HCT116 (cell line): ENCODE results near the gene RIT1. TPM values are rescaled to one million over a fixed set of nuclear protein-coding genes. Genes with fewer than 3 reads are reported as not detected.

Source experiments
- ATAC-seq: fragments of 200-7000 bp; cut with Tn5 transposase; 2 replicates; pipeline ENCODE4 v1.9.1; 2020; ENCODE audit warnings: mild to moderate bottlenecking, moderate library complexity
- BruUV-seq: library from RNA; stranded (reverse); fragments of 400-500 nt; replicated peaks from 2 replicates; lab custom pipeline; 2021; lab: Mats Ljungman, UMichigan
- CTCF ChIA-PET: fragments of 300-600 bp; sonication (Branson Sonifier 250); formaldehyde crosslinking; loops from one replicate; lab custom pipeline; 2021; ENCODE audit warnings: antibody characterized with exemption; lab: Charles Lee
- POLR2A ChIA-PET: fragments of 300-600, 350-600 bp; sonication (Branson Sonifier 250); formaldehyde crosslinking; loops from one replicate; lab custom pipeline; 2021; ENCODE audit warnings: antibody characterized with exemption; lab: Charles Lee
- RAD21 ChIA-PET, 2 experiments: fragments of 300-600 bp; sonication (Branson Sonifier 250); formaldehyde crosslinking; loops; one replicate each; lab custom pipeline; 2023; ENCODE audit warnings: low total read pairs in 2 of 2; ENCODE audit not compliant: uncharacterized antibody in 2 of 2, unreplicated experiment in 2 of 2, low non-redundant PET in 1 of 2; lab: Charles Lee
- DNase-seq: peaks from one replicate; pipeline ENCODE4 v3.0.0-alpha.2; 2010; ENCODE audit warnings: low read depth, low spot score
- H2AFZ ChIP-seq: fragments of 200-600 bp; shearing (Covaris generic), sonication (generic); 2 replicates; pipeline ENCODE4 v1.6.1; 2017; ENCODE audit warnings: low read depth, mixed run types, mixed read lengths, antibody characterized with exemption, low read length; ENCODE audit not compliant: poor library complexity, severe bottlenecking
- H3K27ac ChIP-seq: 2 replicates; pipeline ENCODE4 v1.5.1; 2012; ENCODE audit warnings: low read depth, low read length
- H3K27me3 ChIP-seq: fragments of 200-600 bp; sonication (generic); 2 replicates; pipeline ENCODE4 v1.6.1; 2016; ENCODE audit warnings: mixed run types, low read length, mixed read lengths; ENCODE audit not compliant: insufficient read depth
- H3K36me3 ChIP-seq, 2 experiments: fragments of 200-500 bp in 1 of 2; fragments of 200-600 bp in 1 of 2; sonication (Bioruptor generic) in 1 of 2; sonication (generic) in 1 of 2; 2 replicates each; pipeline versions ENCODE4 v1.5.1 to v1.6.1; 2014 to 2016; ENCODE audit warnings: low read length in 2 of 2, inconsistent platforms in 1 of 2, mixed read lengths in 1 of 2, mixed run types in 1 of 2; ENCODE audit not compliant: insufficient read depth in 2 of 2, control insufficient read depth in 1 of 2
- H3K4me1 ChIP-seq, 2 experiments: fragments of 200-600 bp in 1 of 2; sonication (generic) in 1 of 2; 2 replicates each; pipeline versions ENCODE4 v1.5.1 to v1.6.1; 2012 to 2017; ENCODE audit warnings: low read length in 2 of 2, inconsistent platforms in 1 of 2, mild to moderate bottlenecking in 1 of 2, mixed read lengths in 1 of 2, mixed run types in 1 of 2, moderate library complexity in 1 of 2; ENCODE audit not compliant: insufficient read depth in 2 of 2, control insufficient read depth in 1 of 2
- H3K4me2 ChIP-seq: fragments of 200-600 bp; sonication (generic); 2 replicates; pipeline ENCODE4 v1.6.1; 2017; ENCODE audit warnings: mixed run types, low read length, mixed read lengths
- H3K4me3 ChIP-seq, 2 experiments: fragments of 200-600 bp in 1 of 2; sonication (generic) in 1 of 2; replicated peaks in 1 of 2; 2 replicates each; pipeline ENCODE4 v1.5.1; 2011 to 2016; ENCODE audit warnings: low read length in 2 of 2, control low read depth in 1 of 2, low read depth in 1 of 2, mild to moderate bottlenecking in 1 of 2, mixed read lengths in 1 of 2, mixed run types in 1 of 2
- H3K79me2 ChIP-seq: fragments of 200-600 bp; sonication (generic); 2 replicates; pipeline ENCODE4 v1.6.1; 2017; ENCODE audit warnings: mild to moderate bottlenecking, mixed run types, low read length, moderate library complexity, mixed read lengths; ENCODE audit not compliant: insufficient read depth
- H3K9ac ChIP-seq: fragments of 200-600 bp; sonication (generic); 2 replicates; pipeline ENCODE4 v1.6.1; 2016; ENCODE audit warnings: low read length, mixed read lengths
- H3K9me2 ChIP-seq: fragments of 200-600 bp; sonication (generic), shearing (Covaris generic); 2 replicates; pipeline ENCODE4 v1.6.1; 2017; ENCODE audit warnings: mixed run types, mild to moderate bottlenecking, moderate library complexity; ENCODE audit not compliant: insufficient read depth
- H3K9me3 ChIP-seq, 2 experiments: fragments of 200-500 bp in 1 of 2; fragments of 200-600 bp in 1 of 2; sonication (Bioruptor generic) in 1 of 2; sonication (generic) in 1 of 2; 2 replicates each; pipeline ENCODE4 v1.6.1; 2014 to 2017; ENCODE audit warnings: low read length in 2 of 2, mixed read lengths in 2 of 2, inconsistent platforms in 1 of 2, low read depth in 1 of 2, mild to moderate bottlenecking in 1 of 2, mixed run types in 1 of 2, moderate library complexity in 1 of 2; ENCODE audit not compliant: control insufficient read depth in 1 of 2, insufficient read depth in 1 of 2
- H4K20me1 ChIP-seq: fragments of 200-600 bp; sonication (generic), shearing (Covaris generic); 2 replicates; pipeline ENCODE4 v1.6.1; 2017; ENCODE audit warnings: mixed run types, mild to moderate bottlenecking, moderate library complexity; ENCODE audit not compliant: insufficient read depth
- ELF1 ChIP-seq: IDR thresholded peaks from 2 replicates; pipeline ENCODE4 v1.6.1; 2012; ENCODE audit warnings: low read depth, borderline replicate concordance
- EZH2 ChIP-seq: fragments of 200-600 bp; sonication (generic); IDR thresholded peaks from 2 replicates; pipeline ENCODE4 v1.6.1; 2017; ENCODE audit warnings: antibody characterized with exemption, mixed run types
- JUND ChIP-seq: IDR thresholded peaks from 2 replicates; pipeline ENCODE4 v1.6.1; 2012
- SRF ChIP-seq: IDR thresholded peaks from 2 replicates; pipeline ENCODE4 v1.6.1; 2012; ENCODE audit warnings: low read depth
- intact Hi-C: fragments of 100-400 bp; cut with micrococcal nuclease; formaldehyde crosslinking; loops from 2 replicates; pipeline ENCODE4 v1.10.0; 2022
- total RNA-seq: library from RNA; stranded (reverse); gene quantifications from one replicate; pipeline ENCODE4 v1.2.1, GENCODE V29; 2021; ENCODE audit not compliant: unreplicated experiment
- TF ChIP-seq, protein P1 (sequence below): IDR thresholded peaks from 2 replicates; pipeline ENCODE4 v1.6.1; 2012; ENCODE audit warnings: low read depth

RIT1 gene
- total RNA-seq, 1 experiment from 2014 or later: 10.2 TPM

DNA sequence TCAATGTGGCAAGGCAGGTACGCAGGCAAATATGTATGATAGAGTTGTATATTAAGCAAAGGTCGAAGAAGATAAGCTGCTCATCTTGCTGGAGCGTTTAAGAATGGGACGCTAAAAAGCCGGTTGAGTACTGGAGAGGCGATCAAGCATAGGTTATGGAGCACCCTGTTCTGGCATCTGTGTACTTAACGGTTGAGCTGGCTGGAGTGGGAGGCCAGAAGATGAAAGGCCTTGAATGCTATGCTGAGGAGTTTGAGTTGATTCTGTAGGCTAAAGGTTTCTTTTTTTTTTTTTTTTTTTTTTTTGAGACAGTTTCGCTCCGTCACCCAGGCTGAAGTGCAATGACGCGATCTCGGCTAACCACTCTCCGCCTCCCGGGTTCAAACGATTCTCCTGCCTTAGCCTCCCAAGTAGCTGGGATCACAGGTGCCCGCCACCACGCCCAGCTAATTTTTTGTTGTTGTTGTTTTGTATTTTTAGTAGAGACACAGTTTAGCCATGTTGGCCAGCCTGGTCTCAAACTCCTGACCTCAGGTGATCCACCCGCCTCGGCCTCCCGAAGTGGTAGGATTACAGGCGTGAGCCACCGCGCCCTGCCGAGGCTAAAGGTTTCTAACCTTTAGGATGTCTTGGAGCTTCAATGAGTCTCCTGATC is 23.9 kb upstream of the RIT1 start:
- H3K27ac ChIP-seq: peak overlapping the region; percentile 67
- no peak for ATAC-seq
- H3K79me2 ChIP-seq: peaks cover 41% of the 10 kb centered on the region
- H3K27me3 ChIP-seq: no peaks in the 10 kb centered on the region
- ChIA-PET CTCF (no interaction called here), RAD21 (no interaction called here), POLR2A (interaction anchor here (0.8 to 3.8 kb wide), 10 partner anchors 10 to 62 kb away, joined by 3 to 20 read pairs (median 4); partner anchors contain the start of gene ARHGEF2)
- peaks cover 18% of the 10 kb centered on the region; the same call in 1 of the 2 replicates for H4K20me1 ChIP-seq
- H3K4me3 ChIP-seq: peak overlapping the region; percentile 99
- no peak for DNase-seq
- peaks cover 31 to 50% of the 10 kb centered on the region in 2 experiments for H3K4me1 ChIP-seq
- H3K36me3 ChIP-seq: peaks cover 24 to 33% of the 10 kb centered on the region in 2 experiments
- peak overlapping the region; percentile 14 for H2AFZ ChIP-seq
- H3K9me3 ChIP-seq: no peaks in the 10 kb centered on the region
- H3K9me2 ChIP-seq: no peaks in the 10 kb centered on the region
- intact Hi-C loops: loop anchor here (5.0 kb wide), 1 partner anchor 197 kb away; no protein-coding TSS in a partner anchor
- TSS peak; percentile 97 for BruUV-seq
- H3K9ac ChIP-seq: peak overlapping the region; percentile 97
- H3K4me2 ChIP-seq: peak overlapping the region; percentile 88
- TF ChIP-seq SRF (no peak), JUND (no peak), EZH2 (no peak), ELF1 (no peak)
- TF ChIP-seq, protein P1, sequence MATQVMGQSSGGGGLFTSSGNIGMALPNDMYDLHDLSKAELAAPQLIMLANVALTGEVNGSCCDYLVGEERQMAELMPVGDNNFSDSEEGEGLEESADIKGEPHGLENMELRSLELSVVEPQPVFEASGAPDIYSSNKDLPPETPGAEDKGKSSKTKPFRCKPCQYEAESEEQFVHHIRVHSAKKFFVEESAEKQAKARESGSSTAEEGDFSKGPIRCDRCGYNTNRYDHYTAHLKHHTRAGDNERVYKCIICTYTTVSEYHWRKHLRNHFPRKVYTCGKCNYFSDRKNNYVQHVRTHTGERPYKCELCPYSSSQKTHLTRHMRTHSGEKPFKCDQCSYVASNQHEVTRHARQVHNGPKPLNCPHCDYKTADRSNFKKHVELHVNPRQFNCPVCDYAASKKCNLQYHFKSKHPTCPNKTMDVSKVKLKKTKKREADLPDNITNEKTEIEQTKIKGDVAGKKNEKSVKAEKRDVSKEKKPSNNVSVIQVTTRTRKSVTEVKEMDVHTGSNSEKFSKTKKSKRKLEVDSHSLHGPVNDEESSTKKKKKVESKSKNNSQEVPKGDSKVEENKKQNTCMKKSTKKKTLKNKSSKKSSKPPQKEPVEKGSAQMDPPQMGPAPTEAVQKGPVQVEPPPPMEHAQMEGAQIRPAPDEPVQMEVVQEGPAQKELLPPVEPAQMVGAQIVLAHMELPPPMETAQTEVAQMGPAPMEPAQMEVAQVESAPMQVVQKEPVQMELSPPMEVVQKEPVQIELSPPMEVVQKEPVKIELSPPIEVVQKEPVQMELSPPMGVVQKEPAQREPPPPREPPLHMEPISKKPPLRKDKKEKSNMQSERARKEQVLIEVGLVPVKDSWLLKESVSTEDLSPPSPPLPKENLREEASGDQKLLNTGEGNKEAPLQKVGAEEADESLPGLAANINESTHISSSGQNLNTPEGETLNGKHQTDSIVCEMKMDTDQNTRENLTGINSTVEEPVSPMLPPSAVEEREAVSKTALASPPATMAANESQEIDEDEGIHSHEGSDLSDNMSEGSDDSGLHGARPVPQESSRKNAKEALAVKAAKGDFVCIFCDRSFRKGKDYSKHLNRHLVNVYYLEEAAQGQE: no peak
